Measurements from ENCODE around the gene RSPO4. TPM values are rescaled to one million over a fixed set of nuclear protein-coding genes. Genes with fewer than 3 reads are reported as not detected.
"Not testable (repeated sequence)": the region's sequence is repeated elsewhere in the genome, so short reads cannot be mapped to it uniquely, and the experiment has no call there.

The RSPO4 gene
- total RNA-seq, 1 donor from 2014 or later, result 1.1 TPM

DNA sequence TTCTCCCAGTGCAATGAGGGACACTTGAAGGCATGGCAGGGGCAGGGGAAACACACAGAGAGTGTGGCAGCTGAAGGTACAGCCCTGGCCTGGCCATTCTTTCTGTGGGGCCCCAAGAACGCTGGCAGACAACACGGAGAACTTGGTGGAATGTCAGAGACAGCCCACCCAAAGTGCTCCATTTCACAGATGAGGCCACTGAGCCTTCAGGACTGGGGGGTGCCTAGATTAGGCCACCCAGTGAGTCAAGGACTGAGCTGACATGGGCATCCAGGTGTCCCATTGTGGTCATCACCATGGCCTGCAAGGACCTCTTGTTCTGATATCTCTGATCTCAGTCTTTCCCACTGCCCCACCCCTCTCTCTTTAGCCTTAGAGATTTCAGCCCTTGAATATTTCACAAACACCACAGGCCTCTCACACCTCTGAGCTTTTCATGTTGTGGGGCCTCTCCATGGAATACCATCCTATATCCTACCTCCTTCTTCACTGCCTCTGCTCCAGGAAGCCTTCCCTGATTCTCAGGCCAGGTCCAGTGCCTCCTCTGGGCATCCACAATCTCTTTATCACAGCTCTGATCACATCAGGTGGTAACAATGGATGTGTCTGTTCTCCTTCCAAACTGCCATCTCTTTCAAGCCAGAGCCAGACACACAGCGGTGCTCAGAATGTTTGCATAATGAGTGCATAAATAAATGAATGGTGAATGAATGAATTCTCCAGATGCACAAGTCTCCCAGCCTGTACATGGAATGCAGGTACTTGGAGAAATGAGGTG, 2.0 kb upstream of the RSPO4 start:
- DNase-seq, result no peak

DNA sequence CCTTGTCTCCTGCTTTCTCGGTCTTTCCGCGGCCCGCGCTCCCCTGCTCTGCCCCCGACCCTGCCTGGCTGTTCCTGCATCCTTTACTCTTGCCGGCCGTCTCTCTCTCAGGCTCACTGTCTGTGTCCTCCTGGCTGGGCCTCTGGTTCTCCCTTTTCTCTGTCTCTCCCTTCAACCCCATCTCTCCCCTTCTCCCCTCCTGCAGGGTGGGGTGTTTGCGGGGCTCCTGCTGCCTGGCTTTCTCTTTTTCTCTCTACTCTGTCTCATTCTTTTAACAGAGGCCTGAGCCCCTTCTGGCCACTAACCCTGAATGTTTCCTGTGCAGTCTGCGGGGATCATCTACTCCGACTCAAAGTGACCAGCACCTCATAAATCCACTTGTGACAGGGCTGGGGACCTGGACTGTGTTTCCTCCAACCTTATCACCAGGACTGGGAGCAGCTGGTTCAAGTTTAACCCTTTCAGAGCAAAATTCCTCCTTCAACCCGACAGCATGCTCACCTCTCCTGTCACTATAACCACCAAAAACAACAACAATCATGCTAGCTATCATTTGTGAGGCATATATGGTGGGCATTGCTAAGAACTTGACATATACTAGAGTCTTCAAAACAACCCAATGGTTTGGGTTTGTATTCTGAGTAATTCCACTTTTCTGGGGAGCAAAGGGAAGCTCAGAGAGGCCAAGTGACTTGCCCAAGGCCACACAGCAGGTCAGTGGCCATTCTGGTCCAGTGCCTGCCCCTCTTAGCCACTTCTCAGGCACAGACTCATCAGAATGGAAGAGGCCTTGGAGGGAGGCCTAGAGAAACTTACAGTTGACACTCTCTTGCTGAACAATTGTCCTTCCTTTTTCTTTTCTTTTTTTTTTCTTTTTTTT, 811 bp upstream of the RSPO4 start:
- DNase-seq, result no peak

DNA sequence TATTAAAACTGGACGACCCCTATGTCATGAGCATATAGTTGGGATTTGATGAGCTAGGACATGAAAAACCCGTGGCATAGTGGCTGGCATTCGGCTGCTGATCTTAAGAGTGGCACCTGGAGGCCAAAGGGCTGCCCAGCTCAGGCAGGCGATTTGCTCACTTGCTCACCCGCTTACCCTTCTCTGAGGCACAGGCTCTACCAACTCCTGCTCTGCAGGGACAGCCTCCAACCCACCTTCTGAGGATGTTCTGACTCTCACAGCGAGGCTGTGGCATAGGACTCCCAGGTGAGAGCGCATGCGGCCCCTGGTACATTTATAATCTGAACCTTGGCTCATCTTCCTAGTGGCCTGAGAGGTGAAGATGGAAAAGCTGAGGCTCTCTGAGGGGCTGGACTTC, 995 bp downstream of the RSPO4 start:
- no peak for DNase-seq

DNA sequence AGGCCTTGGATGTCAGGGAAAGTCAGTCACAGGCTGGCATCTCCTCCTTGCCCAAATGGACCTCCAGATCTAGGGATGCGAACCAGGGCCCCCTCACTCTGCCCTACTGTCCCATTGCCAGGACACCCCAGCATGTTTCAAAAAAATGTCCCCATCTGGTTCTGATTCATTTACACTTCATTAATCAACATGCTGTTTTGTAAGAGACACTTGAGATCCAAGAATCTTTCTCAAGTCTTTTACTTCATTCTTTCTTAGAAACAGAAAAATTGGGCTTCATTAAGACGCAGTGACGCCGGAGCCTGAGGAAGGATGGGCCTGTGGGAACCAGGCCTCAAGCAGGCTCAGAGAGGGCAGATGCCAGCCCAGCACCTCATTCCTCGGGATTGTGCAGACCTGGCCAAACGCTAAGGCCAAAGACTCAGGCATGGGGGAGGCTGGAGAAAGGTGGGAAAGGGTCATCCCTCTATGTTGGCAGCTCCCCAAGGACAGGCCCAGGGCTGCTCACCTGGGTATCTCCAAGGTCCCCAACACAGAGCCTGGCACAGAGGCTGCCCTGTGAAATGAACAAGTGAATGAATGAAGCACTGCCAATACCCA, 3.8 kb downstream of the RSPO4 start:
- DNase-seq, result no peak

DNA sequence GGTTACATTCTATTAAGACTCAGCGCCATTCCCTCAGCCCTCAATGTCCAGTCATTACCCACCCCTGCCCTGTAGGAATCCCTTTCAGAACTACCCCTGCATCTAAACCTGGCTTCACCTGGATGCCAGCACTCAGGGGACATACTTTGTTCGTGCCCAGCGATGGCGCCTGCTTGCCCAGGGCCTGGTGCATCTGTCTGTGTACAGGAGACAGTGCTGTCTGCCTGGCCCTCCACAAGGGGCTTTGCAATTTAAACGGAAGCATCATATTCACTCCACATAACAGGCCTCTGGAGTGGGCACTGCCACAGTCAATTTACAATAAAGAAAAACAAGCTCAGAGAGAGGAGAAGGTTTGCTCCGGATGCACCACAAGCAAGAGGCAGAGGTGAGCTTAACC, 4.6 kb downstream of the RSPO4 start:
- DNase-seq, result no peak

DNA sequence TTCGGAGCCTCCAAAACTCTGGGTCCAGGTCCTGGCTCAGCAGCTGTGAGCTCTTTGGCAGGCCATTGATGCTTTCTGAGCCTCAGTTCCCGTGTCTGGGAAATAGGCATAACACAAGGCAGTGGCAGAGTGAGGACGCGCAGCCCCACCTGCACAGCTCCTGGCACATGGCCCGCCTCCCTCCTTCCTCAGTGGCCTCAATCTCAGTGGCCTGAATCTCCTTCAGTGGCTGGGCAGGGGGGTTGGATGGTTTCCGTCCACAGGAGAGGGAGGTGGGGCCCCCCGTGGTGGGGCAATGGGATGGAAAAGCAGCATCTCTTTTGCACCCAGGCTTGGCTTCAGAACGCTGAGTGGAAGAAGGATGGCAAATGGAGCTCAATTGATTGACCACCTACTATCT, 5.1 kb downstream of the RSPO4 start:
- DNase-seq, result no peak

DNA sequence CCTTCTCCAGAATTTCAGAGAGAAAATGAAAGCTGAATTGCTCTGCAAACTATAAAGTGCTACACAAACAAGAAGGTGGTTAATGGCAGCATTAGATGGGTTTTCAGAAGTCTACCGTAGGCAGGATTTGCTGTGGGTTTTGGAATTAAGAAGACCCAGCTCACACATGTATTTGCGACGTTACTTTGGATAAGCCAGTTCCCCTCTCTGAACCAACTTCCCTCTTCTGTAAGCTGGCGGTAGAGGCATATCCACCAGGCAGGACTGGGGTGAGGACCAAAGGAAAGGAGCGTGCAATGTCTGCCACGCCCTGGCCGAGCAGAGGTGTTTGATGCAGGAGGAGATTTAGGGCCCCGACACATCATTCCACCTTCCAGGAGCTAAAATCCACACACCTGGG, 6.9 kb downstream of the RSPO4 start:
- no peak for DNase-seq

DNA sequence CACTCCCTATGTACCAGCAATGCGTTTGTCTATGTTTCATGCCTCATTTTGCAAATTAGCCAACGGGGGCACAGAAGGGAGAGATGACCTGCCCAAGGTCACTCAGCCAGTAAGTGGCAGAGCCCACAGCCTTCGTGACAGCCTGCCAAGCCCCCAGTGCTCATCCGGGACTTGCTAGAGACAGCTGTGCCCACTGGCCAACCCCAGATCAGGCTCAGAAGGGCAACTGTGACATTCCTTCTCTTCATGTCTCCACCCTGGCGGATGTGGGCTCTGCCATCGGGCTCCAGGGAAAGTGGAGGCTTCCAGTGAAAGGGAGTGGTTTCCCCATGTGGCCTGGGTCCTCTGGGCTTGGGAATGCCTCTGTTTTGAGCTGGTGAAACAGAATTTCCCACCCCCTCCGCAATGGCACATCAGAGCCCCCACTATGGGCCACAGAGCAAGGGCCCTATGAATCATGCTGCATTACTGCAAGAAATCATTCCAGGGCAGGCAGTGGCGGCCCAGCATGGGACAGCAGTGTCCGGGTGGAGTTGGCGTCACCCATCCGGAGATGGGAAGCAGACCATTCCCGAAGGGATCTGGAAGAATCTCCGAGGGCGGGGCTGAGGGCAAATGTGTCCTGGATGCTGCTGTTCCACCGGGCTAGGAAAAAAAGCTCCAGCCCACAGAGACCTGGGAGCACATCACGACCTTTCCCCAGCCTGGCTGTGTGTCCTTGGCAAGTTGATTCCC, 9.1 kb downstream of the RSPO4 start:
- DNase-seq, result no peak

DNA sequence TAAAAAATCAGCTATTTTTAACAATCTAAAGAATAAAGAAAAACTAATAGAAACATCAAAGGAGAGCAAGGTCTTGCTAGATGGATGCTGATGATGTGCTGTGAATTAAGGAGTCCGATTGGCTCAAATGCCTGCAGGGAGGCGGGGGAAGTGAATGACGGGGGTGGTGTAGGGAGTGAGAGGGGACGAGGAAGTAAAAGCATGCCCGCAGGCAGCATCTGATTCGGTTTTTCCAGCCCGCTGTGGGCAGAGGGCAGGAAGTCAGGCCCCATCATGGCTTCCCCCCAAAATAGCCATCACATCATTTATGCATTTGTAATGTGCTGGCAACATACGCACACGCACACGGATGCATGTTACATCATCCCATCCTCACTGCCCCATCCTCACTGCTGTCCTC, 10.3 kb downstream of the RSPO4 start:
- DNase-seq, result no peak

DNA sequence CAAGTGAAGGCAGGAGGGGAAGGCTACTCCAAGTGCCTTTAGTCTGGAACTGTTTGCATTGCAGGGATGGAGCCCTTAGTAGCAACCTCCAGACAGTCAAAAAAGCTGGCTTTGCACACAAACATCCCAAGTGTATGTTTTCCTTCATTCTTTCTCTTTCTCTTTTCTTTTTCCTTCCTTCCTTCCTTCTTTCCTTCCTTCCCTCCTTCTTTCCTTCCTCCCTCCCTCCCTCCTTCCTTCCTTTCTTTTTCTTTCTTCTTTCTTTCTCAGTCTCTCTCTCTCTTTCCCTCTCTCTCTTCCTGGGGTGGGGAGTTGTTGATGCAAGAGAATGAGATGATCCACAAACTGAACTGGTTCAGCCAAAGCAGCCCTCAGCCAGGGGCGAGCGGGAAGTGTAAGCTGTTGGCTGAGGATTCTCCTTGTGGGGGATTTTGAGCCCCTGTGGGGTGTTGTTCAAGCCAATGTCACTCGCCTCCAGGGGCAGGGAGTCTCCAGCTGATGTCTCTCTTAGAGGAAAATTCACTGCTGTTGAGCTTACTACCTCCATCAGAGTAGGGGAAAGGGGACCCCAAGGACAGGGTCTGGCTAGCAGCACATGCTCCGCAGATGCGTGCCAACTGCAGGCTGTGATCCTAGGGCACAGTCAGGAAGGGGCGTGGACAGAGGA, 11.7 kb downstream of the RSPO4 start:
- no peak for DNase-seq

DNA sequence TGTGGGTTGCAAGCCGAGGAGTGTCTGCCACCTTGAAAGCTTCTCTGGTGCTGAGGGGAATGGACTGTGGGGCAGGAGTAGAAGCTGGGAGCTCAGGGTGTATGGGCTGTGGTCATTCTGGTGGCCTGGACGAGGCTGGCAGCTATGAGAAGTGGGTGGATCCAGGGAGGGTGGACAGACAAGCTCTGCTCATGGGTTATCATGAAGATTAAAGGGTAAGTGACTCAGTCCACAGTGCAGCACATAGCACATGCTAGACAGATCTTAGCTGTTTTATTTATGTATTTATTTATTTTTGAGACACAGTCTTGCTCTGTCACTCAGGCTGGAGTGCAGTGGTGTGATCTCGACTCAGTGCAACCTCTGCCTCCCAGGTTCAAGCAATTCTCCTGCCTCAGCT, 13.8 kb downstream of the RSPO4 start:
- no peak for DNase-seq

DNA sequence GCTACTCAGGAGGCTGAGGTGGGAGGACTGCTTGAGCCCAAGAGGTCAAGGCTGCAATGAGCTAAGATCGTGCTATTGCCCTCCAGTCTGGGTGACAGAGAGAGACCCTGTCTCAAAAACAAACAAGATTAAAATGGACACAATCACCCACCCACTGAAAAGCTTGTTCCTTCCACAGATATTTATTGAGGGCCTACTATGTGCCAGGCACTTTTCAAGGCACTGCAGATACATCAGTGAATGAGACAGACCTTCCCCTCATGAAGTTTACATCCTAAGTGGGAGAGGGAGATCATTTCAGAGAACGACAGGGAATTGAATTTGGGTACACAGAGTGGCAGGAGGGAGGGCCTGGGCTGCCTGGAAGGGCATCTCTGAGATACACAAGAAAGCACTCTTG, 14.4 kb downstream of the RSPO4 start:
- no peak for DNase-seq

DNA sequence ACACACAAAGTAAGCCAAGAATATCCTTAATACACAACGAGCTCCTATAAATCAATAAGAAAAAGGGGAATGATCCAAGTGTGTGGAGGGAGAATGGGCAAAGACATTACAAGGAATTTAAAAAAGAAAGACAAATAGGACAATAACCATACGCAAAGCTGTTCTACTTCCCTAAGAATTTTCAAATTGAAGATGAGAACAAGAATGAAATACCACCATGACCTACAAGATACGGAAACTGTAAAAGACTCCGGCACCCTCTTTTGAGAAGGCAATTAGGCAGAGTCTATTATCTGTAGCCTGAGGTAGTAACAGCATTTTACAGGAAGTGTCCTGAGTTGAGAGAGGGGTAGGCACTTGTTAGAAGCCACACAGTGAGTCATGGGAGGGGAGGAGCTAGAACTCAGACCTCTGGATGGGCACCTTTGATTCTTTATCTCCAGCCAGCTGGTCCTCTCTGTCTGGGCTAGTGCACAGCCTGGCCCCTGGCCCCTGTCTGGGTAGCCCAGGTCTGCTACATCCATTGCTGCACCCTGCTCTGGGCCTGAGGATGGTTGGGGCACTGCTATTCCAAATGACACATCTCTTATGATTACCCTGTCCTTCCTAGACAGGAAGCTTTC, 15.3 kb downstream of the RSPO4 start:
- DNase-seq, result no peak

DNA sequence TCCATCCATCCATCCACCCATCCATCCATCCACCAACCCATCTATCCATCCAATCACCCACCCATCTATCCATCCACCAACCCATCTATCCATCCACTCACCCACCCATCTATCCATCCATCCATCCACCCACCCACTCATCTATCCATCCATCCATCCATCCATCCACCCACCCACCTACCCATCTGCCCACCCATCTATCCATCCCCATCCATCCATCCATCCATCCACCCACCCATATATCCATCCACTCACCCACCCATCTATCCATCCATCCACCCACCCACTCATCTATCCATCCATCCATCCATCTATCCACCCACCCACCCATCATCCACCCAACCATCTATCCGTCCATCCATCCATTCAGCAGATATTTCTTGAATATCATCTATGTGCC, 17.1 kb downstream of the RSPO4 start:
- not testable (repeated sequence) for DNase-seq

DNA sequence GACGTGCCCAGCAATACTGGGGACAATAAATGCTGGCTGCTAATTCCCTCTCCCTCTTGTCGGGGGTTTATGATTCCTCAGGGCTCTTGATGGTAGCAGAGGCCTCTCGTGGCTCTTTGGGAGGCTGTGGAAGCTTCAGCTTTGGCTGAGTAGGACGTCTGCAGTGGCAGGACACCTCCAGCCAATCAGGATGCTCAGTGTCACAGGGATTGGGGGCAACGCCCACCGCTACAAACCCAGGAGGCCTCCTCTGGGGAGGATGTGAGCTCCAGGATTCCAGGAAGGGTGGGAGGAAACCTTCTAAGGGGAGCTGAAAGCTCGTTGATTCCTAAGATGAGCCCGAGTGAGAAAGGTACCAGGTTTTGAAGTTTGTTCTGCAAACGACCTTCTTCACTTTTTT, 19.4 kb downstream of the RSPO4 start:
- no peak for DNase-seq

DNA sequence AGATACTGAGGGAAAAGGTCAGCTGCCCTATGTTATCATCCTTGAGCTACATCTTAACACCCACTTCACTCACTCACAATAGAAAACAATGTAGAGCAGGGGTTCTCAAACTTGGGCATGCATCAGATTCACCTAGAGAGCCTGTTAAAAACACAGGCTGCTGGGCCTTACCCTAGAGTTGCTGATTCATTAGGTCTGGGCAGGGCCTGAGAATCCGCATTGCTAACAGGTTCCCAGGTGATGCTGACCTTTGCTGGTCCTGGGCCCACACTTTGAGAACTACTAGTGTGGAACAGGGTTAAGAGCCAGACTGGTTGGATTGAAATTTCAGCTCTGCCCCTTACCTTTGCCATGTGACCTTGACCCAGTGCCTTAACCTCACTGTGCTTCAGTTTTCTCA, 25.1 kb downstream of the RSPO4 start:
- no peak for DNase-seq

DNA sequence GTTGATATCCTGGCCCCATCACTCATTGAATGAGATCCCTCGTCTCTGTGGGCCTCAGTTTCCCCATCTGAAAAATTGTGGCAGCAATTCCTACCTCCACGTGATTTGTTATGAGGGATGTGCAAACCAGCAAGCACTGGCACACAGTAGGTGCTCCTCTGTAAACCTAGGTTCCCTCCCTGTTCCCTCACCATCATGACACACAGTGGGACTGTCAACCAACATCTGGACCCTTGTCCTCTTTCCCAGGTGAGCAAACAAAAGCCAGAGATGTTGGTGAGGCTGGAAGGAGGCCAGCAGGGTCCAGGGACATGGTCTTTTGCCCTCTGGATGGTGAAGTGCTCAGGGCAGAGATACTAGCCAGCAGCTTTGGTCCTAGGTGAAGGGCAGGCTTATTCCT, 26.1 kb downstream of the RSPO4 start:
- DNase-seq, result no peak

DNA sequence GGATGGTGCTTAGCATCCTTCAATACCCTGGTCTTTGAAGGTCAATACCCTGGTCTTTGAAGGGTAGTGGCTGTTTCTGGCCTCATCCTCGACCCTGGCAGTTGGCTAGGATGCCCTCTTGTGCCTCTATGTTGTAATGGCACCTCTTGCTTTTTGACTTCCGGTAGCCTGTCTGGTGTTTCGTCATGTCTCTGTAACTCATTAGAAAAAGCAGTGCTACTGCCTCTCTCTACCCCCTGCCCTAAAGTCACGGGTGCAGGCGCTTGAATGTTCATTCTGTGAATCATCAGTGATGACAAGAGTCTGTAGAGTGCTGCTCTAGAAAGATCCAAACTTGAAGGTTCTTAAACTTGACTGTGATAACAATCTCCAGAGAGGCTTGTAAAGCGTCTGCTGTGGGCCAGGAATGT, 28.3 kb downstream of the RSPO4 start:
- DNase-seq, result peak; percentile 39

DNA sequence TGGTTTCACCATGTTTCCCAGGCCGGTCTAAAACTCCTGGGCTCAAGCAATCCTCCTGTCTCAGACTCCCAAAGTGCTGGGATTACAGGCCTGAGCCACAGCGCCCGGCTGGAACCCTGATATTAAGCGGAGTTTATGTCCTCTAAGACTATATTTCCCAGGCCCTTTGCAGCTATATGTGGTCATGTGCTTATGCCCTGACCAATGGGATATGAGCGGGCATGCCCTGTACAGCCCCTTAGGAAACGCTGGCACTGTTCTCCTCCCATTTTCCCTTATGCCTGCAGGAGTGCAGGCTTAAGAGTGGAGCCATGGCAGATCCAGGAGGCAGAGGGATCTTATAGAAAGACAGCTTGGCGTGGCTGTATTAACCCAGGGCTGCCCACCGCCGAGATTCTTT, 29.9 kb downstream of the RSPO4 start:
- DNase-seq, result no peak

DNA sequence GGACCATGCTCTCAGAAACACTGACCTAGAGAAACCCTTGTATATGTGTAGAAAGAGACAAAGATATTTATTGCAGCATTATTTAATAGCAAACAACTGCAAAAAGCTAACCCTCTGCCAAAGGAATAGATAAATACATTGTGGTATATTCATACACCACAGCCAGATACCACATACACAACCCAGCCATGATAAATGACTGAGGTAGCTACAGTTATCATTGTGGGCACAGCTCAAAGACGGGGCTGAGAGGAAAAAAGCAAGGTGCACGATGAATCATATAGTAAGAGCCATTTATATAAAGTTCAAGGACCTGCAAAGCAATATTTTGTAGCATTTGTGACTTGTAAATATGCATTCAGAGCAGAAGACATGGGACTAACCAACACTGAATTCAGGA, 30.8 kb downstream of the RSPO4 start:
- no peak for DNase-seq

DNA sequence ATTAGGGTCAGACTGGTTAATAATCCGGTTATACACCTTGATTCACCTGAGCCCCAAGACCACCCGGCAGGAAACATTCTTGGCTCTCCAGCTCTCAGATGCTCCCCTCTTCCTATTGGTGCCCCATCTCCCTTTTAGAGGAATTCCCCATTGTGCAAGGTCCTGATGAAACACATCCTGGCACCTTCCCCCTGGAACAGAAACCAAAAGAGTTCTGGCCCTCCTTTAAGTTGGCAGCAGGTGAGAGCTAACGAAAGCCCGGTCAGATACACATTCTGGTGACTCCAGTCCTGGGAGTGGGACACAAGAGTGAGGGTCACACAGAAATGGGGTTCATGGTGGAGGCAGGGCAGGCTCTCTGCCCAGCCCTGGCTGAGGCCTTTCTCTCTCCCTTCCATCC, 32.2 kb downstream of the RSPO4 start:
- no peak for DNase-seq

Measured in skin of body (tissue), 2 donors.